ENCODE data around the gene KCNG4. TPM values are rescaled to one million over a fixed set of nuclear protein-coding genes. Genes with fewer than 3 reads are reported as not detected.

KCNG4 gene
- total and polyA plus RNA-seq, 2 of the 8 experiments (the other 6 are each of a cell fraction or from before 2014, with no cell fraction given) = not detected

DNA sequence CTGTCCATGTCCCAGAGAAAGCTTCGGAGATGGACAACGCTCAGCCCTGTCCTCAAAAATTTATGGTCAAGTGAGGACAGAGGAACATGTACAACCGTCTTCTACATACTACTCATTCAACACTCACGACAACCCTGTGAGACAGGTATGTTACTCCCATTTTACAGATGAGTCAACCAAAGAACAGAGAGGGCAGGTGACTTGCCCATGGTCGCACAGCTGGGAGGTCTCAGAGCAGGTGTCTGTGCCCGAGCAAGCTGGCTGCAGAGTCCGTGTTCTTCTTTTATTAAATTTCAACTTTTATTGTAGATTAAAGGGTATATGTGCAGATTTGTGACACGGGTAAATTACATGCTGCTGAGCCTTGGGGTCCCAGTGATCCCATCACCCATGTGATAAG, 49.1 kb upstream of the KCNG4 start (continued):
- TF ChIP-seq NANOG (IDR thresholded peaks at IDR 0.05; ENCODE audit: insufficient read depth, low read depth, low read length, poor library complexity, severe bottlenecking) = no peak

Data from H1 (cell line).